ENCODE data around the gene TMEM101.

DNA sequence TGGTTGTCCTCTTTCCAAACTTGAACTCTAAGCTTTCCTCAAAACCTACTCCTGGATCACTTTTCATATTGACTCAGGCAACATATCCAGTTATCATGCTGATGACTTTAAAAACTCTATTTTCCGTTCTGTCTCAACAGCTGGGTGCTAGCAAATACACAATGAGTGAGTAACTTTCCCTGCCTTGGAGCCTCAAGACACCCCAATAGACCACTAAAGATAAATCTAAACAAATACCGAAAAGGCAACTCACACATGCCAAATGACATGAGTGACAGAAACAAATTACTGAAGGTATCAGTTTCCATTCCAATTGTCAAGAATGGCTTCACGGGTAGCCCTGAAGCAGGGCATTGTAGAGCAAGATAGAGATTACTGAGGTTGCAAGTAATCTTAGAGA lies 15.7 kb upstream of the TMEM101 start:
- TF ChIP-seq, protein P1, sequence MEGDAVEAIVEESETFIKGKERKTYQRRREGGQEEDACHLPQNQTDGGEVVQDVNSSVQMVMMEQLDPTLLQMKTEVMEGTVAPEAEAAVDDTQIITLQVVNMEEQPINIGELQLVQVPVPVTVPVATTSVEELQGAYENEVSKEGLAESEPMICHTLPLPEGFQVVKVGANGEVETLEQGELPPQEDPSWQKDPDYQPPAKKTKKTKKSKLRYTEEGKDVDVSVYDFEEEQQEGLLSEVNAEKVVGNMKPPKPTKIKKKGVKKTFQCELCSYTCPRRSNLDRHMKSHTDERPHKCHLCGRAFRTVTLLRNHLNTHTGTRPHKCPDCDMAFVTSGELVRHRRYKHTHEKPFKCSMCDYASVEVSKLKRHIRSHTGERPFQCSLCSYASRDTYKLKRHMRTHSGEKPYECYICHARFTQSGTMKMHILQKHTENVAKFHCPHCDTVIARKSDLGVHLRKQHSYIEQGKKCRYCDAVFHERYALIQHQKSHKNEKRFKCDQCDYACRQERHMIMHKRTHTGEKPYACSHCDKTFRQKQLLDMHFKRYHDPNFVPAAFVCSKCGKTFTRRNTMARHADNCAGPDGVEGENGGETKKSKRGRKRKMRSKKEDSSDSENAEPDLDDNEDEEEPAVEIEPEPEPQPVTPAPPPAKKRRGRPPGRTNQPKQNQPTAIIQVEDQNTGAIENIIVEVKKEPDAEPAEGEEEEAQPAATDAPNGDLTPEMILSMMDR (conservative IDR thresholded peaks at IDR 0.05; ENCODE audit: low read length), result no peak
- no peak for TF ChIP-seq EZH2phosphoT487 (IDR thresholded peaks at IDR 0.05; ENCODE audit: borderline replicate concordance, low read depth, low read length)

Data from OCI-LY7 (cell line).